Immature natural killer cell (primary cell): Measurements from ENCODE around the gene KRTAP10-8. TPM values are rescaled to one million over a fixed set of nuclear protein-coding genes. Genes with fewer than 3 reads are reported as not detected.
A peak's percentile ranks its signal among the peaks of the same experiment; 100 is the strongest.
"Not testable (repeated sequence)": the region's sequence is repeated elsewhere in the genome, so short reads cannot be mapped to it uniquely, and the experiment has no call there.

Experiments
- DNase-seq, 3 donors: peaks; one replicate each; pipeline ENCODE4 v3.0.0; 2022; ENCODE audit warnings: mixed read lengths in 1 of 3
- H3K27ac Mint-ChIP-seq, 6 donors: one replicate each; pipeline ENCODE4 v1.8.0; 2020; ENCODE audit warnings: mixed read lengths in 6 of 6, mild to moderate bottlenecking in 5 of 6, inconsistent platforms in 4 of 6, moderate library complexity in 3 of 6
- H3K27me3 Mint-ChIP-seq, 3 donors: one replicate each; pipeline ENCODE4 v1.8.0; 2020 to 2021; ENCODE audit warnings: low read depth in 3 of 3, mild to moderate bottlenecking in 3 of 3, mixed read lengths in 3 of 3, moderate library complexity in 3 of 3, inconsistent platforms in 1 of 3
- H3K36me3 Mint-ChIP-seq, 3 donors: one replicate each; pipeline ENCODE4 v1.8.0; 2020; ENCODE audit warnings: mixed read lengths in 3 of 3, inconsistent platforms in 2 of 3, mild to moderate bottlenecking in 2 of 3
- H3K4me1 Mint-ChIP-seq, 2 donors: one replicate each; pipeline ENCODE4 v1.8.0; 2020; ENCODE audit warnings: inconsistent platforms in 2 of 2, mild to moderate bottlenecking in 2 of 2, mixed read lengths in 2 of 2, moderate library complexity in 1 of 2
- H3K4me3 Mint-ChIP-seq, 5 donors: one replicate each; pipeline ENCODE4 v1.8.0; 2020; ENCODE audit warnings: mild to moderate bottlenecking in 5 of 5, mixed read lengths in 5 of 5, inconsistent platforms in 3 of 5, moderate library complexity in 3 of 5
- H3K9me3 Mint-ChIP-seq, 6 donors: one replicate each; pipeline ENCODE4 v1.8.0; 2020; ENCODE audit warnings: mild to moderate bottlenecking in 6 of 6, mixed read lengths in 6 of 6, inconsistent platforms in 4 of 6, moderate library complexity in 3 of 6
- polyA plus RNA-seq, 3 donors: library from polyadenylated mRNA; unstranded; fragments of 300-500 nt; fragmentation: Illumina TruSeq; gene quantifications; one replicate each; pipeline ENCODE4 v1.2.3, GENCODE V29; 2021

KRTAP10-8 gene
- polyA plus RNA-seq, 3 donors from 2014 or later, result not detected

GRCh38 chr21:44653656-44654575, 42.0 kb downstream of the KRTAP10-8 start:
- Mint-ChIP-seq H3K9me3 (peaks cover 6 to 18% (median 13%) of the 10 kb centered on the region in 6 donors), H3K36me3 (peaks cover 10 to 16% (median 12%) of the 10 kb centered on the region in 3 donors), H3K27me3 (peaks cover 4 to 15% (median 13%) of the 10 kb centered on the region in 3 donors), H3K4me3 (peak overlapping the region in 2 of 5 donors; percentile 13 to 41), H3K4me1 (peaks cover 40 to 52% of the 10 kb centered on the region in 2 donors), H3K27ac (peak overlapping the region; percentile 37 to 85 (median 70))
- peak in 1 of 3 donors; percentile 52 for DNase-seq

- Mint-ChIP-seq H3K4me1 (peaks cover 48 to 60% of the 10 kb centered on the region in 2 donors), H3K4me3 (peak within 1 kb of the TSS in 4 of 5 donors; percentile 13 to 53 (median 38))
- DNase-seq, result no peak
Measured at GRCh38 chr21:44654576-44655175, 42.8 kb downstream of the KRTAP10-8 start, which contains the start of gene KRTAP12-4. Gene KRTAP12-4, minus strand, starts transcription at chr21:44654659. Its CDS starts 45 bp downstream, at chr21:44654614.

DNA sequence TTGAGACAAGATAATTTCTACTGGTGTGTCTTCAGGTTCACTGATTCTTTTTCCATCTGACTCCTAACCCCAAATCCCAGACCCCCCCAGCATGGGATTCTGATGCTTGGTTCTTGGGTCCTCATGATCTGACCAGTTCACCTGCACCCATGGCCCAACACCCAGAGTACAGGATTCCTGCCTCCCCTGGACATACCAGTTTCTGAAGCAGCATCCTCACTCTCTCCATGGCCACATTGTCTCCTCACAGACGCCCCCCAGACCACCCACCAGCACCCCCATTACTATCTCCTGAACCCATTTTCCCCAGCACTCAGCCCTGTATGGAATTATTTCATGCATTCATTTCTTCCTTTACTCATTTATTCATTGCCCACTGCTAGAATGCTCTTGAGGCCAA, 45.0 kb downstream of the KRTAP10-8 start:
- Mint-ChIP-seq H3K9me3 (peaks cover 6 to 18% (median 13%) of the 10 kb centered on the region in 6 donors), H3K27ac (peak overlapping the region; percentile 93 to 99 (median 97)), H3K27me3 (peaks cover 4 to 19% (median 15%) of the 10 kb centered on the region in 3 donors), H3K36me3 (peaks cover 10 to 19% (median 12%) of the 10 kb centered on the region in 3 donors), H3K4me3 (peak overlapping the region; percentile 60 to 90 (median 72)), H3K4me1 (peaks cover 50 to 64% of the 10 kb centered on the region in 2 donors)
- no peak for DNase-seq

More at GRCh38 chr21:44654576-44655175, 42.8 kb downstream of the KRTAP10-8 start, which contains the start of gene KRTAP12-4:
- Mint-ChIP-seq H3K27ac (peak within 1 kb of the TSS; percentile 42 to 85 (median 73)), H3K36me3 (peaks cover 10 to 16% (median 12%) of the 10 kb centered on the region in 3 donors), H3K27me3 (peaks cover 4 to 18% (median 15%) of the 10 kb centered on the region in 3 donors), H3K9me3 (peaks cover 6 to 18% (median 13%) of the 10 kb centered on the region in 6 donors)

GRCh38 chr21:44657635-44658540, 46.0 kb downstream of the KRTAP10-8 start, which contains the start of gene KRTAP12-3:
Gene KRTAP12-3, plus strand, starts transcription at chr21:44657932. Its CDS starts 48 bp downstream, at chr21:44657980.
- DNase-seq, result peak; percentile 76 to 86 (median 78)
- Mint-ChIP-seq H3K36me3 (peaks cover 10 to 19% (median 12%) of the 10 kb centered on the region in 3 donors), H3K9me3 (peaks cover 6 to 18% (median 14%) of the 10 kb centered on the region in 6 donors), H3K4me3 (peak within 1 kb of the TSS; percentile 60 to 90 (median 72)), H3K27ac (peak within 1 kb of the TSS; percentile 93 to 99 (median 97)), H3K4me1 (peaks cover 50 to 64% of the 10 kb centered on the region in 2 donors), H3K27me3 (peaks cover 4 to 19% (median 15%) of the 10 kb centered on the region in 3 donors)

- Mint-ChIP-seq H3K27me3 (peaks cover 4 to 20% (median 15%) of the 10 kb centered on the region in 3 donors), H3K4me3 (peak overlapping the region; percentile 60 to 90 (median 72)), H3K9me3 (peaks cover 6 to 18% (median 14%) of the 10 kb centered on the region in 6 donors), H3K36me3 (peaks cover 10 to 19% (median 12%) of the 10 kb centered on the region in 3 donors), H3K27ac (peak overlapping the region; percentile 93 to 99 (median 97)), H3K4me1 (peaks cover 50 to 63% of the 10 kb centered on the region in 2 donors)
- DNase-seq, result no peak
Measured at GRCh38 chr21:44658541-44658910, 46.6 kb downstream of the KRTAP10-8 start.

DNA sequence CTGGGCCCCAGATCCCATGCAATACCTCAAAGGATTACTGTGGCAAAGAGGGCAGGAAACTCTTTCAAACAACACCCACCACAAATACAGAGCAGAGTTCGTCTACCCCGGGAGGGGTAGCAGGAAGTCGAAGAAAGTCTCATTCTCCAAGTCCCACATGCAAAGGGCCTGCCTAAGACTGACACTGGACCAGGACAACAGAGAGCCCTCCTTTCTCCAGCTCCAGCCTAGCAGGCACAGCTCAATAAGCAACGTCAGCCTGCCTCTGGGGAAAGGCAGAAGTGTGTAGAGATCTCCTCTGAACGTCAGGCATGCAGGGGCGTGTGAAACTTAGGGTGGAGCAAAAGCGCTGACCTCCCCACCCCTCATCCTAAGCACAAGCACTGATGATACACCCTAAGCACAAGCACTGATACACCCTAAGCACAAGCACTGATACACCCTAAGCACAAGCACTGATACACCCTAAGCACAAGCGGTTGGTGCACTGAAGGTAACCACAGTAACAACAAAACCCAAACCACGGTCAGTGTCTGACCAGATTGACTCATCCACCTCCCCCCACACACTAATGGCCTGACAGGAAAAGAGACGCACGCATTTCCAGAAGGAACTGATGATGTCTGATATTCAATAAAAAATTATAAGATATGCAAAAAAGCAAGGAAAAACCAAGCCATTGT, 47.2 kb downstream of the KRTAP10-8 start:
- H3K36me3 Mint-ChIP-seq, result peaks cover 10 to 19% (median 12%) of the 10 kb centered on the region in 3 donors
- H3K4me1 Mint-ChIP-seq, result peaks cover 50 to 58% of the 10 kb centered on the region in 2 donors
- DNase-seq, result peak; percentile 22 to 47 (median 38)
- peaks cover 3 to 24% (median 15%) of the 10 kb centered on the region in 3 donors for H3K27me3 Mint-ChIP-seq
- H3K4me3 Mint-ChIP-seq, result peak overlapping the region; percentile 60 to 90 (median 72)
- H3K27ac Mint-ChIP-seq, result peak overlapping the region; percentile 93 to 99 (median 97)
- peaks cover 6 to 18% (median 14%) of the 10 kb centered on the region in 6 donors for H3K9me3 Mint-ChIP-seq

GRCh38 chr21:44661567-44661966, 49.7 kb downstream of the KRTAP10-8 start:
- peaks cover 9 to 12% (median 9%) of the 10 kb centered on the region in 3 donors for H3K36me3 Mint-ChIP-seq
- not testable (repeated sequence) for DNase-seq, H3K27ac Mint-ChIP-seq, H3K4me3 Mint-ChIP-seq
- peaks cover 34 to 35% of the 10 kb centered on the region in 2 donors for H3K4me1 Mint-ChIP-seq
- peaks cover 3 to 26% (median 17%) of the 10 kb centered on the region in 3 donors for H3K27me3 Mint-ChIP-seq
- peaks cover 5 to 12% (median 9%) of the 10 kb centered on the region in 6 donors for H3K9me3 Mint-ChIP-seq

Other genes starting within 250 kb of the KRTAP10-8 start
- under 1 TPM in 1 of 3 donors, not detected in 2; 0.29 TPM for gene LRRC3, start 156.6 kb upstream of the KRTAP10-8 start, polyA plus RNA-seq
- not detected for gene KRTAP10-1, start 71.9 kb upstream of the KRTAP10-8 start, polyA plus RNA-seq
- not detected for gene KRTAP10-2, start 60.6 kb upstream of the KRTAP10-8 start, polyA plus RNA-seq
- gene KRTAP10-3, start 53.3 kb upstream of the KRTAP10-8 start, polyA plus RNA-seq, result not detected
- not detected for gene KRTAP10-4, start 38.4 kb upstream of the KRTAP10-8 start, polyA plus RNA-seq
- gene KRTAP10-5, start 31.5 kb upstream of the KRTAP10-8 start, polyA plus RNA-seq, result not detected
- not detected for gene KRTAP10-6, start 19.6 kb upstream of the KRTAP10-8 start, polyA plus RNA-seq
- not detected for gene KRTAP10-7, start 11.5 kb upstream of the KRTAP10-8 start, polyA plus RNA-seq
- not detected for gene KRTAP10-9, start 15.0 kb downstream of the KRTAP10-8 start, polyA plus RNA-seq
- gene KRTAP10-10, start 25.3 kb downstream of the KRTAP10-8 start, polyA plus RNA-seq, result not detected
- gene KRTAP10-11, start 34.3 kb downstream of the KRTAP10-8 start, polyA plus RNA-seq, result not detected
- gene KRTAP12-4, start 42.6 kb downstream of the KRTAP10-8 start, polyA plus RNA-seq, result not detected
- gene KRTAP12-3, start 45.9 kb downstream of the KRTAP10-8 start, polyA plus RNA-seq, result 1 to 10 TPM in 1 of 3 donors, not detected in 2; 1.3 TPM
- gene KRTAP12-2, start 54.8 kb downstream of the KRTAP10-8 start, polyA plus RNA-seq, result not detected
- gene KRTAP12-1, start 70.1 kb downstream of the KRTAP10-8 start, polyA plus RNA-seq, result not detected
- gene KRTAP10-12, start 85.1 kb downstream of the KRTAP10-8 start, polyA plus RNA-seq, result not detected
- not detected for gene TSPEAR, start 99.5 kb downstream of the KRTAP10-8 start, polyA plus RNA-seq
- 10 to 100 TPM; 43.6 to 62.9 (median 56.2) TPM for gene UBE2G2, start 189.7 kb downstream of the KRTAP10-8 start, polyA plus RNA-seq
- gene SUMO3, start 206.0 kb downstream of the KRTAP10-8 start, polyA plus RNA-seq, result 10 to 100 TPM; 85.2 to 95.7 (median 87.4) TPM